HG02885 (cell line): ENCODE measurements around the gene SLC6A19.

Experiments
- ATAC-seq: cut with Tn5 transposase; IDR thresholded peaks from one replicate; pipeline ENCODE4 v1.9.1; 2021; ENCODE audit warnings: mild to moderate bottlenecking; ENCODE audit not compliant: unreplicated experiment, poor library complexity

Gene SLC6A19

DNA sequence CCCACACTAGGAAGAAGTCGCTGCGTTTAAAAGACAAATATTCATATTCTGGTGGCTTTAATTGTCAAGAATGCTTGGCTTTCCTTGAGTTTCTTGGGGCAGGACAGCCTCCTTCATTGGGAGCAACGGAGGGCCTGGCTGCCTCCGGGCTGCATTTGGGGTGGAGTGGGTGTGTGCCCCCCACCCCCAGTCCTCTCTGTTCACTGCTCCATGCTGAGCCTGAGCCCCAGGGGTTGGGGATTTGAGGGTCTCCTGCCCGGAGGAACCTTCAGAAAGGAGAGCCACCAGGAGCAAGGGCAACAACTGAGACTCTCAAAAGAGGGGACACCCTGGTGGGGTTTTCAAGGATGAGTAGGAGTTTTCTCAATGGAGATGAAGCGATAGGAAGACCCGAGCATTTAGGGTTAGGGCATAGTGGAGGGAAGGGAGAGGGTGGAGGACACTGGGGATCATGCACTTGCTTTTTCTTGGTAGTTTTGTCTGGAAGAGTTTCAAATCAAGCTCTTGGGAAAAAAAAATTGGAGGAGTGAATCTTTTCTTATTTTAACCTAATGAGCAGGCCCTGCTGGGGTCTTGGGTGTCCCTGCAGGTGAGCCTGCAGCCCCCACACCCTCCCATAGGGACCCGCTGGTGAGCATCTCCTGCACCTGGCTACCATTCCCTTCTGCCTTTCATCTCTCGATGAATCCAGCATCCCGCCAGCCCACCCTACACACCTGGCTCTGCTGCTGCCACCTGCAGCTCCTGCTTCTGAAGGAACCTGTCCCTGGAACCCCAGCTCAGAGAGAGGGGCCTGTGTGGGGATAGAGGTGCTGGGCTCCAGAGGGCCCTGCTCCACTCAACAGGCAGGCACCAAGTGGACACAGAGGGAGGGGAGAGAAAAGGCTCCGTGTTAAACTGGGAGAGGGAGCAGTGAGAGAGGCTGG is 4.1 kb downstream of the SLC6A19 start:
- no peak for ATAC-seq

DNA sequence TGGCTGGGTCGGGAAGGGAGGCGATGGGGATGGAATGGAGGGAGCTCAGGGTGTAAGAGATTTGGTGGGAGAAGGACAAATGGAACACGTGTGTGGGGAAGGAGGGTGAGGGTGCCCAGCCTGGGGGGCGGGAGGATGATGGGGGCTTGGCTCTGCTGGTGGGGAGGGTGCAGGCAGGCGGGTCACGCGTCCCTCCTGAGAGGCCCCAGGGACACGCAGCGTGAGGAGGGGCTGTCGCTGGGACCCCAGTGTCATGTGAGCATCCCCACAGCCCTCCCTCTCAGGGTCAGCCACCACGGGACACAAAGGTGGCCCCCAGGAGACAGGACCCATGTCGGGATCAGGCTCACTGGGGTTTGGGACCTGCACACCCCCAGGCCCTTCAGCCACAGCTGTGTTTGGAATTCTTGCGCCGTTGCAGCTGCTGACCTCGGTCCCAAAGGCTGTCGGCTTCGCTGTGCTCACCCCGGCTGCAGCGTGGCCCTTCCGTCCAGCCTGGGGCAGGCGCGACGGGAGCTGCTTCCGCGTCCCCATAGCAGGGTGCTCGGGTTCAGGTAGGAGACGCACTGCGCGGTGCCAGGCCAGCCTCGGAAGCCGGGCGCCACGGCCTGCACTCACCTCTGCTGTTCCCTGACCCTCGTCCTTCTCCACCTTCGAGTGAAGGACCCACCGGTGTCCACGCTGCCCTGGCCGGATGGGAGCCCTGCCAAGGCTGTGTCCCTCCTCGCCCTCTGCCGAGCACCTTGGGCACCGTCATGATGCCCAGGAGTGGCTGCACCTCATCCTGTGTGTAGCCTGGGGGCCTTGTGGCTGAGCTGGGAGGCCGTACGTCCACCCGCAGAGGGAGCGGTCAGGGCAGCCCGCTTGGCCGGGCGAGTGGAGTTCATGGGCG is 5.4 kb downstream of the SLC6A19 start:
- no peak for ATAC-seq

DNA sequence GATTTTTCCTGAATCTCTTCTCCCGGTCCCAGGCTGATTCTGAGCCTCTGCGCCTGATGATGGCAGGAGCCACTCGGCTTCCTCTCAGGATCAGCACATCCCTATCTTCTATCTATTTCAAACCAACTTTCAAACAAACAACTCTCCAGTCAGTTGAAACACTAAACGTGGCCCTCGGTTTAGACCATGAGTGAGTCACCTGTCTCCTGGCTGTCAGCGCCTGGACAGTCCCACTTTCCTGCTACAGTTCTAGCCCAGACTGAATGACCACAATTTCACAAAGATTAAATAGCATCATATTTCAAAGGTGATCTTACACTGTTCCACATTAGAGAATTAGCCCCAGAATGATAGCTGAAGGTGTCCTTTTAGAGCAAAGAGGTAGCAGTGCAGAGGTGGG is 6.2 kb downstream of the SLC6A19 start:
- ATAC-seq = no peak

DNA sequence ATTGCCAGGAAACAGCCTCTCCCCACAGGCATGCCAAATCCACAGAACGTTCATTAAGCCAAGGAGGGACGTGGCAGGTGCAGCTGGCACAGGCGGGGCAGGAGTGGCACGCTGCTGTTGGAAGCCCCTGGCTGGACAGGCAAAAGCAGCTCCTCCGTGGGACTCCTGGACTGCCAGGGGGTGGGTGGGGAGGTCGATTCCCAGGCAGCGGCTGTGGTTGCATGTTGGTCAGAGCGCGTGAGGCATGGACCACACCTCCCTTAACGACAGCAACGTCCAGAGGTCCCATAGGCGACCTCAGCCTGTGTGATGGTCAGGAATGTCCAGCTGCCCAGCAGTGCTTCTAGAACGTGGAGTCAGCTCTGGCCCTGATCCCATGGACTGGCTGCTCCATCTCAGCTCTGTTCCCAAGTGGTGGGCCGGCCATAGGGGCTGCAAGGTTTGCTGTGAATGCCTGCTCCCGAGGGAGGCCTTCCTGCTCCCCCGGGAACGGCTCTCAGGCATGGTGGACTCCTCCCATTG is 6.9 kb downstream of the SLC6A19 start:
- no peak for ATAC-seq

DNA sequence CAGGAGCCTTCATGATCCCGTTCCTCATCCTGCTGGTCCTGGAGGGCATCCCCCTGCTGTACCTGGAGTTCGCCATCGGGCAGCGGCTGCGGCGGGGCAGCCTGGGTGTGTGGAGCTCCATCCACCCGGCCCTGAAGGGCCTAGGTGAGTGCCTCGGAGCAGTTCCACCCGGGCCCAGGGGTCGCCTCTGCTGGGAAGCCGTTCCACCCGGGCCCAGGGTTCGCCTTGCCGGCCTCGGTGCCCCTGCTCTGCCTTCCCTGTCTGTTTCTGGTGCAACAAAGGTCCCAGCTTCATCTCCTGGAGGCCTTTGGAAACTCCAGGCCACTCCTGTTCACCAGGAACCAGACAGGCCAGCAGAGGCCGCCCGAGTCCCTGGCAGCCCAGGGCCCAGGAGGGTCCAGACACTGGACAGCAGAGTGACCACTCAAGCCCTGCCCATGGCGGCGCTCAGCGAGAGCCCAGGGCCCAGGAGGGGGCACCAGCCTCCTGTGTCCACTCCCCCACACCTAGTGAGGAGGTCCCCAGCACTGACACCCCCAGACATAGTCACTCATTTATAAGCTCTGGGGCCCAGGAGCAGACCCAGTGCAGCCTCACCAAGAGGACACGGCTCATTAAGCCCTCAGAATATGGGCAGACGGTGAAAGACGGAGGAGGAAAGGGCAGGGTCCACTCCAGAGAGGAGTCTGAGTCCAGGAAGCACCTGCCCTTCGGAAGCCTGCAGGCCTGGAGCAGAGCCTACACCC is 7.5 kb downstream of the SLC6A19 start:
- no peak for ATAC-seq

DNA sequence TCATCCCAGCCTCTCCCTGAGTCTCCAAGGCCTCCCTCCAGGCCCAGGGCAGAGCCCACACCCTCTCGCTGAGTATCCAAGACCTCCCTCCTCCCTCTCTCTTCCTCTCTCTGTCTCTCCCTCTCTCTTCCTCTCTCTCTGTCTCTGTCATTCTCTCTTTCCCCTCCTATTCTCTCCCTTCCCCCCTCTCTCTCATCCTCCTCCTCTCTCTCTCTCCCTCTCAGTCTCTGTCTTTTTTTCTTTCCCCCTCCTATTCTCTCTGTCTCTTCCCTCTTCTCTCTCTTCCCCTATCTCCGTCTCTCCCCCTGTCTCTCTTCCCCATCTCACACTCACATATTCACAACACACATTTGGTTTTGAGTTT is 8.1 kb downstream of the SLC6A19 start:
- ATAC-seq = no peak

DNA sequence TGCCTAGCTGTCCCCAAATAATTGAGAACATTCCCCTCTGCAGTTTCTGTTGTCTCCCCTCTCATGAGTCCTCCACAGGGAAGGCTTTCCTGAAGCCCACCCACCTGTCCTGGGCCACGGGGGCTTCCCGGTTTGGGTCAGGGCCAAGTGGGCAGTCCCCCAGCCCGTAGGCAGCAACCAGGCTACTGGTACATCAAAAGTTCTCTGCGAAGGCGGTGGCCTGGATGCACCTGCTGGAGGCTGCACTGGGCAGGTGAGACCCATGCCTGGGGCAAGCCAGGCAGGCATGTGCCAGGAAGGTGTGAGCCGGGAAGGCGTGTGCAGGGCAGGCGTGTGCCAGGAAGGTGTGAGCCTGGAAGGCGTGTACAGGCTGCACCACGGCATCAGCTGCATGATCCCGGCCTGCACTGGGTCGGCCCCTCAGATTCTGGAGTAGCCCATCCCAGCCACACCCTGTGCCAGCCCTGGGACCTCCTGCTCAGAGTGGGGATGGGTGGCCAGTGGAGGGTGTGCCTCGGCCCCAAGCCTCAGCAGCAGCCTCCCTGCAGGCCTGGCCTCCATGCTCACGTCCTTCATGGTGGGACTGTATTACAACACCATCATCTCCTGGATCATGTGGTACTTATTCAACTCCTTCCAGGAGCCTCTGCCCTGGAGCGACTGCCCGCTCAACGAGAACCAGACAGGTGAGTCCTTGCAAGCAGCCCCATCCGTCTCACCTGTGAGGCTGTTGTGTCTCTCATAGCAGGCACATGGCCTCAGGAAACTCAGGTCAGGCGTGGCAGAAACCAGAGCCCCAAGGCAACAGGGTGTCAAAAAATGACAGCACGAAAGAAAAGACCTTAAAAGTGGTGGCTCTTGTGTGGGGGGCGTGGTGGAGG is 8.7 kb downstream of the SLC6A19 start:
- ATAC-seq = no peak

DNA sequence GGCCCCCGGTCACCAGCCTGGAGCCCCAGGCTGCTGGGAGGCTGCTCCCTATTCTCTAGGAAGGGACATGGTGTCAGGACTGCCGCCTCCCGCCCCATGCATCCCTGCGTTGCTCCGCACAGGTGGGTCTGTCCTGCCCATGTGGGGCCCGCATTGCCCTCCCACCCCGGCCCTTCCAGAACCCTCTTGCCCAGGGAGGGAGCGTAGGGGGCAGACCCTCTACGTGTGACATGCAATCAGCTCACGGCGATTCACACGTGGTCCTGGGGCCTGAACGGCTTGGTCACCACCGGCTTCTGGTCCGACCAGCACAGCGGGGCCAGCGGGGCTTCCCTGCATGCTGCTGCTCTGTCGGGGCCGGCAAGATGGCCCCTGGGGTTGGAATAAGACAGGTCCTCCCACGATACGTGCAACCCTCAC is 9.4 kb downstream of the SLC6A19 start:
- ATAC-seq = no peak

DNA sequence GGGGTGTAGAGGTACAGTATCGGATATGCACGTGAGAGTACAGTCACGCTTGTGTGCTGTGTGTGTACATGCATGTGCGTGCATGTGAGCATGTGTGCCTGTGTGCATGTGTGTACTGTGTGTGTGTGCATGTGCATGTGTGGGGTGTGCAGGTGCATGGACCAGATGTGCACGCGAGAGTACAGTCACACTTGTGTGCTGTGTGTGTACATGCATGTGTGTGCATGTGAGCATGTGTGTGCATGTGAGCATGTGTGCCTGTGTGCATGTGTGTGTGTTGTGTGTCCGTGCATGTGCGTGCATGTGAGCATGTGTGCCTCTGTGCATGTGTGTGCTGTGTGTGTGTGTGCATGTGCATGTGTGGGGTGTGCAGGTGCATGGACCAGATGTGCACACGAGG is 10.3 kb downstream of the SLC6A19 start:
- ATAC-seq = no peak

DNA sequence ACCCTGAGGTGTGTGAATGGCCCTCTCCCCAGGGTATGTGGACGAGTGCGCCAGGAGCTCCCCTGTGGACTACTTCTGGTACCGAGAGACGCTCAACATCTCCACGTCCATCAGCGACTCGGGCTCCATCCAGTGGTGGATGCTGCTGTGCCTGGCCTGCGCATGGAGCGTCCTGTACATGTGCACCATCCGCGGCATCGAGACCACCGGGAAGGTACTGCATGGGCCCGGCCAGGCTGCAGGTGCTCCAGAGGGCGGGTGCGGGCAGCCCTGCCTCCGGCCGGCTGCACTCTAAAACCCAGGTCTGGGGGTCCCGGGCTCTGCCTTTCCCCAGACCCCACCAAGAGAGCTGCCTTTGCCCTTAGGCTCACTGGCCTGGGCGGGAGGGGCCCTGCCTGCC is 10.9 kb downstream of the SLC6A19 start:
- no peak for ATAC-seq

DNA sequence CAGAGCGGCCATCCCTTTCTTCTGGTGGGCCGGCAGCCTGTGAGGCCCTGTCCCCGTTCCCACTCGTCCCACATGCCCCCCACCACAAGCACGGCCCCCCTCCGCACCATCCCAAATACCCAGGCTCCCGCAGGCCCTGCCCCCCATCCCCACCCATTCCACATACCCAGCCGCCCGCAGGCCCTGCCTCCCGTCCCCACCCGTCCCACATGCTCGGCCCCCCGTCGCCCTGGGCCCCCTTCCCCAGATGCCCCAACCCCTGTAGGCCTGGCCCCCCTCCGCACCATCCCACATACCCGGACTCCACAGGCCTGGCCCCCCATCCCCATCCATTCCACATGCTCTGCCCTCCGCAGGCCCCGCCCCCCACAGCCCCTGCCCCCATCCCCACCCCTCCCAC is 11.5 kb downstream of the SLC6A19 start:
- ATAC-seq = no peak

DNA sequence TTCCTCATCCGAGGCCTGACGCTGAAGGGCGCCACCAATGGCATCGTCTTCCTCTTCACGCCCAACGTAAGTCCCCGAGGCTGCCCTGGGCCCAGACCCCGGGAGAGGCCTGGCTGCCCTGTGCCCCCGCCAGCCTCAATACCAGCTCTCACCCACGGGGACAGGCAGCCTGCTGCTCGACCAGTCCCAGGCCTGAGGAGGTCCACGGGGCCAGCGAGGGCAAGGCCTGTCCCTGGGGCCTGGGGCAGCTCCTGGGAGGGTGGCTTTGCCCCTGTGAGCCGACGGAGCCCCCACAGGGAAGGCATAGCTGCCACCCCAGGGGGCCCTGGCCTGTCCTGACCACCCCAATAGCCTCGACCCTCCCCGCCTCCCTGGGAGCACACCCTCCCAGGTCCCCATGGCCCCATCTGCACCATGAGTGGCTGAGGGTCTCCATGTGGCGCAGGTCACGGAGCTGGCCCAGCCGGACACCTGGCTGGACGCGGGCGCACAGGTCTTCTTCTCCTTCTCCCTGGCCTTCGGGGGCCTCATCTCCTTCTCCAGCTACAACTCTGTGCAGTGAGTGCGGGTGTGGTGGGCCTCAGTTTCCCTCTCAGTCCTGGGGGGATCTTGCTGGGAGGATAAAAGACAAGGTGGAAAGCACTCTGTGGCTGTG is 12.2 kb downstream of the SLC6A19 start:
- ATAC-seq = no peak

DNA sequence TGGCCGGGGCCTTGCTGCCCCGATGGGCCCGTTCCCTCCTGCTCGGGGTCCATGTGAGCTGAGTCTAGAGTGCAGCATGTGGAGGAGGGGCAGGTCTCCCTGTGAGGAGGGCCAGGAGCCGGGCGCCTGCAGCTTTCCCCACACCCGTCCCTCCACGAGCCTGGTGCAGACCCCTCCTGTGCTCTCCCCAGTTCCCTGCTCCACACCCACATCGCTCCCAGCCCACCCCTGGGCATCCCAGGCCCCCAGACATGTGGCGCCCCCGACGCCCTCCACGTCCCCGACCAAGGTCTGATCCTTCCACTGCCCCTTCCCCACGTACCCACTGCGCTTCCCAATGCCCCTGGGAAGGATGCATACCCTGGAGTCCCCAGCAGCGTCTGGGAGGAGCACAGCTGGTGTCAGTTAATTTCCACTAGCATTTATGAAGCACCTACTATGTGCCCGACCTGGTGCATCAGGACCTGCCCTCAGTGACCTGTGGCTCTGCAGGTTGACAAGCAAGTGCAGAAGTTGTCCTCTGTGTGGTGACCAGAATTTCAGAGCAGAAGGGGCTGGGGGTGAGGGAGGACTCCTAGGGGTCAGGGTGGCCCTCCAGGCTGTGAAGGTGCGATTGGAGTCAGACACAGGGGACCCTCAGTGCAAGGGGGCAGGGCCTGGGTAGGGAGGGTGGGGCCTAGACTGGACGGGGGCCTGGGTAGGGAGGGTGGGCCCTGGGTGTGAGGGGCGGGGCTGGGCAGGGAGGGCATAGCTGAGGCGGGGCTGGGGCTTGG is 13.0 kb downstream of the SLC6A19 start:
- no peak for ATAC-seq

DNA sequence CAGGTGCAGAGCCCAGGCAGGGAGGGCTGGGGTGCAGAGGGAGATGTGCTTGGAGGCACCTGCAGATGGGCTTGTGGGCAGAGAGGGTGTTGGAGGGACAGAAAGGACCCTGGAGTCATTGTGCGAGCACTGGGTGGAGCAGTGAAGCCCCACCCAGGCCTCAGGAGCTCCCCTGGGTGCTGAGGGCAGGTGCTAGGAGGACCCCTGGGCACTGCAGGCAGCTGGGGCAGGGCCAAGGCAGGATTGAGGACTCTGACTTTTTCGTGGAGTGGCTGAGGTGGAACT is 13.5 kb downstream of the SLC6A19 start:
- ATAC-seq = no peak

DNA sequence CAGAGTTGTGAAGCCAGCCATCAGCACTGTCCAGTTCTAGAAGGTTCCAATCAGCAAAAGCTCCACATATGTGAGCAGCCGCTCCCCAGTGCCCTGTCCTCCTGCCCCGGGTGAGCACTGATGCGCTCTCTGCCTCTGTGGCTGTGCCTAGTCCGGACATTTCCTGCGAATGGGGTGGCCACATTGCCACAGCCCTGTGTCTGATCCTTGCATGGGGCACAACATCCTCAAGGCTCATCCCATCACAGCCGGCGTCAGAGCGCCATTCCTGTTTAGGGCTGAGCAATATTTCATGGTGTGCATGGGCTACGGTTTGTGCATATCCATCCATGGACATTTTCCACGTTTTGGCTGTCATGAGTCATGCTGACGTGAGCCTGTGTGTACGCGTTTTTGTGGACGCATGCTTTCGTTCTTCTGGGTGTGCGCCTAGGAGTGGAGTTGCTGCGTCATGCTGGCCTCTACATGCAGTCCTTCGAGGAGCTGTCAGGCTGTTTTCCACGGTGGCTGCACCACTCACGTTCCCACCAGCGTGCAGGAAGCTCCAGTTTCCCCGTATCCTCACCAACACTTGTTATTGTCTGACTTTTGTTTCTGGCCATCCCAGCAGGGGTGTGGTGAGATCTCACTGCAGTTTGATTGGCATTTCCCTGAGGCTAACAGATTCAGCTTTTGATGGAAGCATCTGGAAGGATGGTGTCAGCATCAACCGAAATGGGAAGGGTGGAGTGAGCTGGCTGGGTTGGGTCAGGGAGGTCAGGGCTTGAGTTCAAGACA is 14.1 kb downstream of the SLC6A19 start:
- no peak for ATAC-seq

DNA sequence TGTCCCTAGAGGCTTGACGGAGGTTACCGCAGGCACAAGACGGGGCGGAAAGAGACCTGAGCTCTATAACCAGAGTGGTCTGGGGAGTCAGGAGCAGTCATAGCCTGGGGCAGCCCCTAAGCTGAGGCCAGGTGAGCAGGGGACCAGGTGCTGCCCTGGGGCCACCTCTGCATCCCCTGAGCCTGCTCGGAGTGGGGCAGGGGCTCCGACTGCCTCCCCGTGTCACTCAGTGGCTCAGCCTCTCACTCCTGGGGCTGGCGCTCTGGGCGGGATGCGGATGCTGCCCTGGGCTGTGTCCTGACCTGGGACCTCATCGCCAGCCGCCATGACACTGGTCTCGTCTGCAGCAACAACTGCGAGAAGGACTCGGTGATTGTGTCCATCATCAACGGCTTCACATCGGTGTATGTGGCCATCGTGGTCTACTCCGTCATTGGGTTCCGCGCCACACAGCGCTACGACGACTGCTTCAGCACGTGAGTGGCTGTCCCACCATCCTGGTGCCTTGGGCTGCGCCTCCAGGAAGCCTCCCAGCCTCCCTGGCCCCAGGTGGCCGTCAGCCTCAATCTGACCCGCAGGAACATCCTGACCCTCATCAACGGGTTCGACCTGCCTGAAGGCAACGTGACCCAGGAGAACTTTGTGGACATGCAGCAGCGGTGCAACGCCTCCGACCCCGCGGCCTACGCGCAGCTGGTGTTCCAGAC is 15.0 kb downstream of the SLC6A19 start:
- no peak for ATAC-seq

DNA sequence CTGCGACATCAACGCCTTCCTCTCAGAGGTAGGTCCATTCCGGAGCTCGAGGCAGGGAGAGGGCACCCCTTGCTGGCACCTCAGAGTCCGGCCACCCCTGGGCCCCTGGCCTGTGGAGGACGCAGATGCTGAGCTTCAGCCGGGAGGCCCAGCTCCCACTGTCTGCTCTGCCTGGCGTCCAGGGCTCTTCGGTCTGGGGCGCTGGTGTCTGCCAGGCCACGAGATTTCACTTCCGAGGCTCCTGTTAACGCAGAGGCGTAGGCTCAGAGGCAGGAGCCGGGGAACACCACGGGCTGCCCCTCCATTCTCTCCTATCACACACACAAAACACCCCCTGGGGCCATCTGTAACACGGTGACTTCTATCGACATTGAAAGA is 15.5 kb downstream of the SLC6A19 start:
- ATAC-seq = no peak
